Nucleus accumbens (tissue), 56 donors: ENCODE results near the gene RNGTT.
"Not testable (repeated sequence)": the region's sequence is repeated elsewhere in the genome, so short reads cannot be mapped to it uniquely, and the experiment has no call there.

ENCODE experiments used
- DNase-seq, 56 donors: peaks; one replicate each; lab custom pipeline; 2025; lab: John Stamatoyannopoulos, UW

The RNGTT gene

DNA sequence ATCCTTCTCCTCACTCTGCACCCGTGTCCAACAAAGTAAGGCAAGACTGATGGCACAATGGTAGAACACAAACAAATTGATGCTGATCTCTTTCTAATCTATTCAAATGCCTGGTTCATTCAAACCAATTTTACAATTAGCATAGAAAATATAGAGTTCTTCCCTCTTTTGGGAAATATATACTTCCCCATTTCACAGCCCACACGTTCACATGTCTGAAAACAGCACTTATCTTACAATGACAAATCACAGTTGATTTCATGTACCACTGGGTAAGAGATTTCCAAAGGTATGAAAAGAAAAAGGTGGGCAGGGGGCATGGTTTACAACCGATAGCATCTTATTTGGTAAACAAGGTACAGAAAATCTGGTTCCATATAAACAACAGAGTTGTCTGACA is 137.6 kb downstream of the RNGTT start:
- no peak for DNase-seq

DNA sequence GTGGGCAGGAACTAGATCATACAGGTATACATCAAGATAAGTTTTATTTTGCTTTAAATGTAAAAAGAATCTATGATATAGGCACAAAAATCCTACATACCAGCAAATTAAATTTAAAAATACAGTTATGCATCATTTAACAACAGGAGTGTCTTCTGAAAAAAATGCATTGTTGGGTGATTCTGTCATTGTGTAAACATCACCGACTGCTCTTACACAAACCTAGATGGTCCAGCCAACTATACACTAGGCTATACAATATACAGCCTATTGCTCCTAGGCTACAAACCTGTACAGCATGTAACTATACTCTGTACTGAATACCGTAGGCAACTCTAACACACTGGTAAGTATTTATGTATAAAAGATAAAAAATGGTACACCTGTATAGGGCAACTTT is 139.4 kb downstream of the RNGTT start:
- no peak for DNase-seq

DNA sequence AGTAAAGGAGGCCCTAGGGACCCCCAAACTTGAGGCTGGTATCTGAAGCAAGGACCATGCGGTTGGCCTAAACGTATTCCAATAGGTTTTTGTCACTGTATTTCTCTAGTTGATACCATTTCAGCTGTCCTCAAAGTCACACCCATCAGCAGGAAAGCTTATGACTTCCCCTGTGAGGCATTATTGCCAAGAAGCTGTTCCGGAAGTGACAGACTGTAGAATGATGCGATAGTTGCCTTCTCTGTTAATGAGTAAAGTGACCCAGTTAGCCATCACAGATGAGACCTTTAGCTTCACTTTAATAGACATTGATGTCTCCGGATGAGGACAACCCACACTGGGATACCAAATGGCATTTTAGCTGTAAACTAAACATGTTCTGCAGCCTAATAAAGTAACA is 147.9 kb downstream of the RNGTT start:
- DNase-seq = no peak

DNA sequence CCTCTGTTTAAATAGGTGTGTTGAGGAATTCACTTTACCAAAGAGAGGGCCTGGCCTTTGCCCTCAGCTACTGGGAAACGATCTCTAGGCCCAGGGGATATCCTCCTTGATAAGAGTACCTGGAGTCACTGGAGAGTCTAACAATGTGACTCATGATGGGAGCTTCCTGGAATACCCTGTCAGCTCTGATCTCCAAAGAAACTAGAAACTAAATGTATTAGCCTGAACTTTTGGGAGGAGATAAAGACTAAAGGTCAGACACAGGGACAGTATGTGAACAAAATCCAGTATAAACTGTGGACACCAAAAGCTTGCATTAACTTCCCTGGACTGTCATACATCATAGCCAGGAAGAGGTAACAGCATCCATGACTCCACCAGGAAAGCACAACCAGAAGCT is 148.5 kb downstream of the RNGTT start:
- DNase-seq = no peak

DNA sequence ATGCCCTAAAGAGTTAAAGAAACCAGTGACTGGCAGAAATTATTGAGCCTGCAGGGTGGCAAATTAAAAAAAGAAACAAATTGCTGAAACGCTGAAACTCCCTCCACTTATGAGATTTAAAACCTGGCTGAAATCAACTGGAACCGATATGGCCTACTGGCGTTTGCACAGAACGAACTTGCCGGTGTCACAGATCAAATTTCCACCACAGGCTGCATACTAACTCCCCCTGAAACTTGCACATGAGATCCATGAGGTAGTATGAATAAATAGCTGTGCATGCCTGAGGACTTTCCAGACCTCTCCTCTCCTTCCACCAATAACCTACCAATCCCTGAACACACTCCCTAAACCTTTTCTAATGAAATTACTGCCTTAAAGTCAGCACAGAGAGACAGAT is 150.4 kb downstream of the RNGTT start:
- DNase-seq = no peak

DNA sequence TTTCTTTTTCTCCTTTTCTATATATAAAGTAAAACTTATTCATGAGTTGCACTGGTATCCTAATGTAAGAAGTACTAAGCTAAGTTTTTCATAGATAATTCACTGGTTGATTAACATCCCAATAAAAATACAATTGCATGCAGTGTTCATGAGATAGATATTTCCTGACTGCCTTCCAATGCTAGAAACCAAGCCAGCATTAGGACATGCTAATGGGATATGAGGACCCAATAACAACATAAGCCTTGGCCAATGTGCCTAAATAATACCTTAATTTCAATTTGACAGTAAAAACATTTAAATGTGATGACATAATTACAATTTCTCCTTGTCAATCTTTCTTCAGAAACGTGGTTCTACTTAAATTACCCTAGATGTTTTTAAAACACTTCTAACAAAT is 152.7 kb downstream of the RNGTT start:
- no peak for DNase-seq

DNA sequence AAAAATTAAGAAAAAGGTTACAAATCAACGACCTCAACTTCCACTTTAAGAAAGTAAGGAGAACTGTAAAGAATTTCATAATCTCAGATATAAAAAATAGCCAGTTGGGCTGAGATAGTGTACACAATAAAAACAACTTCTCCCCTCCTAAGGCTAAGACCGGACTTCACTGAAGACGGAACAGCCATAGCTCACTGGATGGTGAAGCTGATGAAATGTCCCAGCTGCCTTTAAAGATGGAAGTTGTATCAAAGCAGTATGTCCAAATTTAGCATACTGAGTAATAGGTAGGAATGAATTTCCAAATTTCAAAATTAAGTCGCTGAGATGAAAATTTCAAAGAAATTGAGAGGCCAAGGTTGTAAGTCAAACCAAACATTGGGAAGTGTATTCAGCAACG is 153.3 kb downstream of the RNGTT start:
- no peak for DNase-seq

DNA sequence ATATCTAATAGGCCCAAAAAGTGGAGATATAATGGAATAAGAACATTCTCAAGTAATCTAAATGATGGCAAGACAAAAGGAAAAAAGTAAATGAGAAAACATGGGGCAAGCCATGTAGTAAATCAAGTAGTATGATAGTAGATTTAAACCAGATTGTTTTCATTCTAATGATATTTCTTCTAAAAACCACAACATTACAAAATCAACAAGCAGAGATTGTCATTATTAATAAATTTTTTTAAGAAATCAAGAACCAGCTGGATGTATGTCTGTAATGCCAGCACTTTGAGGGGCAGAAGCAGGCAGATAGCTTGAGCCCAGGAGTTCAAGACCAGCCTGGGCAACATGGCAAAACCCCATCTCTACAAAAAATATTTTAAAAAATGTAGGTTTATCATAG is 155.0 kb downstream of the RNGTT start:
- DNase-seq = no peak

DNA sequence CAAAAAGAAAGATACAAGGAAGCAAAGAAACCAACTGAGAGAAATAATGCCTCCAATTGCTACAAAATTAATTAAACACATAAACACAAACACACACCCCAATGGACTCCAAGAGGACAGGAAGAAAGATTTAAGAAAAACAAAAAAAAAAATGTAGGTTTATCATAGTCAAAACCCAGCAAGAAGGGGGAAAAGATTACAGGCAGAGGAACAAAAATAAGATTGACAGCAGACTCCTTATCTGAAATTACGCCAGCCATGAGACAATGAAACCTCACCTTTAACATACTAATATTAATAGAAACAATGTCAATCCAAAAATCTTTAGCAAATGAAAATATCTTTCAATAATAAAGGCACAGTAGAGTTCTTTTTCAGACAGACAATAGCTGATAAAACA is 155.8 kb downstream of the RNGTT start:
- DNase-seq = no peak

DNA sequence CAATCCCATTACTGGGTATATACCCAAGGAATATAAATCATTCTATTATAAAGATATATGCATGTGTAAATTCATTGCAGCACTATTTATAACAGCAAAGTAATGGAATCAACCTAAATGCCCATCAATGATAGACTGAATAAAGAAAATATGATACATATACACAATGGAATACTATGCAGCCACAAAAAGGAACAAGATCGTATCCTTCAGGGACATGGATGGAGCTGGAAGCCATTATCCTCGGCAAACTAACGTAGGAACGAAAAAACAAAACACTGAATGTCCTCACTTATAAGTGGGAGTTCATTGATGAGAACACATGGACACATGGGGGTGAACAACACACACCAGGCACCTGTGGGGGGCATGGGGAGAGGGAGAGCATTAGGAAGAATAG is 156.7 kb downstream of the RNGTT start:
- DNase-seq = no peak

DNA sequence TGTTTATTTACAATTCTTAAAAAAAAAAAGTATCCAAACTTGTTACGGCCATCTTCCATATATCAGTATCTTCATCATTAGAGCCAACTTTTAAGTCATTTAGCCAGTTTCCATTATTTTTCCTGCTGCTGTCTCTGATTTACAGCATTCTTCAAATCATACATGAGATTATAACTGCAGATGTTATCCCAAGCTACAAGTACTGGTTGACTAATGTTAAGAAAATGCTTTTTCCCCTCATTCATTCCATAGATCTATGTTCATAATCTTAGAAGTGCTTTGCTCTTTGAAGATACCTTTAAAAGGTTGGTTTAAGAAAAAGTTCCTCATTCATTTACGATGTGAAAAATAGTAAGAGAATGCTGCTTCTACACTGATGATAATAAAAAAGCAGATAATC is 158.7 kb downstream of the RNGTT start:
- DNase-seq = no peak

DNA sequence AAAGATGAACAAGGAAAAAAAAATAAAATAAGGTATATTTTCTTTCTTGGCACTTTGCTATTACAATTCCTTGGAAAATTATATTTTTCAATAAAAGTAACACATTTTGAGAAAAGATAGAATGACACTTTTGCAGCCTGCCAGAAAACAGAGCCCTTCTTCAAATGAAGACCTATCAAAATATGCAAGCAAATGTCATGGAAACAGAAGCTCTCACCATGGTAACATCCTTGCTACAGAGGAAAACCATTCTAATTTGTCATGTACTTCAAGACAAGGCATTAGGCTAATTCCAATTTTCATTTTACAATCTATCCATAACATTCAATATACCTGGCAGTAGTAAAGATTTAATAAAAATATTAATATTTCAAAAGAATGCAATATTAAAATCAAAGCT is 177.9 kb downstream of the RNGTT start:
- peak in 2 of 56 donors; percentile 3 to 11 for DNase-seq

DNA sequence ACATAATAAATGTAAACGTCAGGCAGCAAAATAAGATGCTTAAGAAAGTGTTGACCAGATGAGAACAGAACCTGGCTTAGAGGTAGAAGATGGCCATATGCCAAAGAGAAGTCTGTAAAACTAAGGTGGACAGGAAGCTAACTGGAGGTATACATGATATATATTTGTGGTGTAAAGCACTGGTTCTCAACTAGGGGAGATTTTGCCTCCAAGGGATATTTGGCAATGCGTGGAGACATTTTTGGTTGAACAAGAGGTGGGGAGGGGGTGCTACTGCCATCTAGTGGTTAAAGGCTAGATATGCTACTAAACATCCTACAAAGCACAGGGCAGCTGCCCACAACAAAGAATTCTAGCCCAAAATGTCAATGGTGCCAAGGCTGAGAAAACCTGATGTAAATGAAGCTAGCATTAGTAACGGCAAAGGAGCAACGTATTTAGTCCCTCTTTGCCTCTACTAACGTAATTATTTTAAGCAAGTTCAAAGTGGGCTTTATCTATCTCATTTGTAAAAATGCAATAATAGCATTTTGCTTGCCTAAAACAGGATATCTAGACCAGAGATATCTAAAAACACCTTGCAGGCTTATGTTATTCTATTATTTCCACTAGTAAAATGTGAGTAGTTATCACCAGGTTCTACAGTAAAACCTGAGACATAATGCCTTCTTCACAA is 182.6 kb downstream of the RNGTT start:
- peak in 28 of 56 donors; percentile 0 to 33 (median 6) for DNase-seq

DNA sequence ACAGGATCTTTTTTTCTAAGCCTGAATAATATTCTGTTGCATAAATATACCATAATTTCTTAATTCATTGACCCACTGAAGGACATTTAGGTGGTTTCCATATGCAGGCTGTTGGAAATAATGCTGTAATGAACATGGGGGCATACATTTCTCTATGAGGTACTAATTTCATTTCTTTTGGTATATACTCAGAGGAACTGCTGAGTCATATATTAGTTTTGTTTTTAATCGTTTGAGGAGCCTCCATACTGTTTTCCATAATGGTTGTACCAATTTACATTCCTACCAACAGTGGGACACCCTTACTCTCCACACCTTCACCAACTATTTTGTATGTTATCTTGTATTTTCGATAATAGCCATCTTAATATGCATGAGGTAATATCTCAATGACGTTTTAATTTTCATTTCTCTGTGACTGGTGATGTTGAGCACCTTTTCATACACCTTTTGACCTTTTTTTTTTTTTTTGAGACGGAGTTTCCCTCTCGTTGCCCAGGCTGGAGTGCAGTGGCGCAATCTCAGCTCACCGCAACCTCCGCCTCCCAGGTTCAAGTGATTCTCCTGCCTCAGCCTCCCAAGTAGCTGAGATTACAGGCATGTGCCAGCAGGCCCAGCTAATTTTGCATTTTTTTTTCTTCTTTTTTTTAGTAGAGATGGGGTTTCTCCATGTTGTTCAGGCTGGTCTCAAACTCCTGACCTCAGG is 187.4 kb downstream of the RNGTT start:
- no peak for DNase-seq

DNA sequence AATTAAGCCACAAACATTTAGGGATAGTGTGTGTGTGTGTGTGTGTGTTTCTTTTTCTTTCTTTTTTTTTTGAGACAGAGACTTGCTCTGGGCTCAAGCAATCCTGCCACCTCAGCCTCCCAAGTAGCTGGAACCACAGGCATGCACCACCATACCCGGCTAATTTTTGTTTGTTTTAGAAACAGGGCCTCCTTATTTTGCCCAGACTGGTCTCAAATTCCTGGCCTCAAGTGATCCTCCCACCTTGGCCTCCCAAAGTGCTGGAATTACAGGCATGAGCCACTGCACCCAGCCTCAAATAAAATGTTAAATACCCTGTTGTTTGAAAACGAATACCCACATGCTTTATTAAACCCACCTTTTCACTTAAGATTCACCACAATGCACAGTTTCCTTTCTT is 195.3 kb downstream of the RNGTT start:
- DNase-seq = not testable (repeated sequence)

DNA sequence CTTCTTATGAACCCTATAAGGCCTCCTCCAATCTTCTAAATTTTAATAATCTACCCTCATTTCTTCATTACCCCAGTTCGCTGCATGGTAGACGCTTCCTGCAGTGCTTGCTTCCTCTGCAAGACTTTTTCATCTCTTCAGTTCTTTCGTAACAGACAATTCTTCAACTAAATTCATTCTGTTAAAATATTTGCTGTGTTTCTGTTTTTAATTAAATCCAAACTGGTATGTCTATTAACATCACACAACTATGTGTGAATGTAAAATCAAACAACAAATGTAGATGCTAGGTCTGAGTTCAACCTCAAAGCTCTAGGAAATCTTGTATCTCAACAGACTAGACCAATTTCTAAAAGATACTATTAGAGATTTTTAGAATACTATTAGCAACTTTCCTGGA is 199.3 kb downstream of the RNGTT start:
- DNase-seq = no peak

DNA sequence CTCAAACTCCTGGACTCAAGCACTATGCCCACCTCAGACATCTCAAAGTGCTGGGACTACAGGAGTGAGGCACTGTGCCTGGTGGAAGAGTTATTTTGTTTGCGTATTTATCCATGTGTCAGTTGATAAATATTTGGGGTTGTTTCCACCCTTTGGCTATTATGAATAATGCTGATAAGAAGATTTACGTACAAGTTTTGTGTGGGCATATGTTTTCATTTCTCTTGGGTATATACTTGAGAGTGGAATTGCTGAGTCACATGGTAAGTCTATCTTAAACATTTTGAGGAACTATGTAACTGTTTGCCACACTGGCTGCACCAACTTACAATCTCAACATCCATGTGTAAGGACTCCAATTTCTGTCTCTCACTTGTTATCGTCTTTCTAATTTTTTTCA is 200.3 kb downstream of the RNGTT start:
- DNase-seq = no peak

DNA sequence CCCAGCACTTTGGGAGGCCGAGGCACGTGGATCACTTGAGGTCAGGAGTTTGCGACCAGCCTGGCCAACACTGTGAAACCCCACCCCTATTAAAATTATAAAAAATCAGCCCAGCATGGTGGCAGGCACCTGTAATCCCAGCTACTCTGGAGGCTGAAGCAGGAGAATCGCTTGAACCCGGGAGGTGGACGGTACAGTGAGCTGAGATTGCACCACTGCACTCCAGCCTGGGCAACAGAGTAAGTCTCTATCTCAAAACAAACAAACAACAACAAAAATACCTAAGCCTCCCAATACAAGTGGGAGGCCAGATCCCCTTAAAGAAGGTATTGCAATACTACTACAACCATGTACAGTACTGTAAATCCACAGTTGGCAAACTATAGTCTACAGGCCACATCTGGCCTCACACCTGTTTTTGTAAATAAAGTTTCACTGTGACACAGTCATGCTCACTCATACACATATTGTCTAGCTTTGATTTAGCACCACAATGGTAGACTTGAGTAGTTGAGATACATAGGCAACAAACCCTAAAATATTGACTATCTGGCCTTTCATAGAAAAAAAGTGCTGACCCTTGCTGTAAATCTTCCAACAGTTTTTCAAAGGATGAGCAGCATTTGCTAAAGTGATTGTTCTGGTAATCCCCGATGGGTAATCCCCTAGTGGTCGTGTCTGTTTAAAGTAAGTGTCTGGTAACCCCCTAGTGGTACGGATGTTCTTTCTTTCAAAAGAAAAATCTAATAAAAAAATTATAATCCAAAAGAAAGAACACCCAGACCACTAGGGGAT is 202.0 kb downstream of the RNGTT start:
- no peak for DNase-seq

DNA sequence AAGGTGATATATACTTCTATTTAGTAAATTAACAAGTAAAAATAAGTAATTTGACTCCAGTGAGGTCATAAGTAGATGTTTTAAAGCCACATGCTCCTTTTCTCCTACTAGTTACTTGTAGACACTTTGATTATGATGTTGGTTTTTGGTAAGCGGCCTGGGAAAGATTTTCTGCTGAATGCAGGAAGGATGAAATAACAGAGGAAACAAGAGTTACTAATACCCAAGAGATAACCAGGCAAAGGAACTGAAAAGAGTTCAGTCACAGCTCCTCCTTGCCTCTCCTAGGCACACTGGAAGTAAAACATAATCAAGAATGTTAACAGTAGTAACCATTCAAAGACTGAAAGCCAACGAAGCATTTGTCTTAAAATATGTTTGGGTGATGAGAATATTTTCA is 203.3 kb downstream of the RNGTT start:
- DNase-seq = no peak

DNA sequence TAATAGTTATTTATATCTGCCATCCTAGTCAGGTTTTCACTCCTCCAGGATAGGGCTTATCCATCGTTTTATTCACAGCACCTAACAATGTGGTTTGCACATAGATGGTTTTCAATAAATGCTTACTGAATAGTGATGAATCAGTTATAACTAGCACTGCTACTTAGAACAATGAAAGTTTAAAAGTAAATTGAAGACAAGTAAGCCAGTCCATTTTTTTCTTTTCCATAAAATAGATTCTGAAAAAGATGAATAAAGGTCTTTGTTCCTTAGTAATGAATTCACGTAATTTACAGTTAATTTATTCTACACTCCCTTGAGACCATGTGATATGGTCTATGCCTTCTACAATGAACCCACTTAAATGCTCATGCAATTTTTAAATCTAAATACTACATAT is 212.5 kb downstream of the RNGTT start:
- no peak for DNase-seq

DNA sequence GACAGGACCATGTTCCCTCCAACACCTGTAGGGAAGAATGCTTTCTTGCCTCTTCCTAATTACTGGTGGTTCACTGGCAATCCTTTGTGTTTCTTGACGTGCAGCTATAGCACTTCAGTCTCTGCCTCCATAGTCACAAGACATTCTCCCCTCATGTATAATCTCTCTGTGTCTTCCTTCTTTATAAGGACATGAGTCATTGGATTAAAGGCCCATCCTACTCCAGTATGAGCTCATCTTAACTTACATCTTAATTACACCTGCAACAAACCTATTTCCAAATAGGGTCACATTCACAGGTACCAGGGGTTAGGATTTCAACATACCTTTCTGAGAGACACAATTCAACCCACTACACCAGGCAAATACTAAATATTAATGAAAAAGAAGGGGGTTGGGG is 213.6 kb downstream of the RNGTT start:
- no peak for DNase-seq

DNA sequence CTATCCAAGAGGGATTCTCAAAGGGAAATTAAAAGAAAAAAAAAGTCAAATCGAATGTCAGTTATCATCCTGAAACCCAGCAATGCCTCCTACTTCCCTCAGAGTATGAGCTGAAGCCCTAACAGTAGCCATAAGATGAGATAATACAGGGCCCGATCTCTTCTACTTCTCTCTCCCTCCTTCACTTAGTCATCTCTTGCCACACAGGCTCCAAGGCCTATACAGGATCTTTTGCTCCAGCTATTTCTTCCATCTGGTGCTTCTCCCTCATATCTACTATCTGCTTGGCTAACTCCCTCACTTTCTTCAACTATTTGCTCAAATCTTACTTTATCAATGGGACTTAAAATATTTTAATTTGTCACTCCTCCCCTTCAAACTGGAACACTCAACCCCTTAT is 215.3 kb downstream of the RNGTT start:
- DNase-seq = no peak
